OCI-LY3 (cell line): Measurements from ENCODE around the gene NCOA5.

Source experiments
- EZH2phosphoT487 ChIP-seq: fragments of 200-600 bp; shearing (Covaris generic); IDR thresholded peaks from 2 replicates; pipeline ENCODE4 v1.6.1; 2018; ENCODE audit warnings: antibody characterized with exemption, mixed run types, low read depth
- TF ChIP-seq, protein P1 (sequence below): fragments of 200-600, 300-600 bp; sonication (generic); IDR thresholded peaks from 2 replicates; pipeline ENCODE4 v1.5.1; 2014; ENCODE audit warnings: antibody characterized with exemption, low read length, low read depth

DNA sequence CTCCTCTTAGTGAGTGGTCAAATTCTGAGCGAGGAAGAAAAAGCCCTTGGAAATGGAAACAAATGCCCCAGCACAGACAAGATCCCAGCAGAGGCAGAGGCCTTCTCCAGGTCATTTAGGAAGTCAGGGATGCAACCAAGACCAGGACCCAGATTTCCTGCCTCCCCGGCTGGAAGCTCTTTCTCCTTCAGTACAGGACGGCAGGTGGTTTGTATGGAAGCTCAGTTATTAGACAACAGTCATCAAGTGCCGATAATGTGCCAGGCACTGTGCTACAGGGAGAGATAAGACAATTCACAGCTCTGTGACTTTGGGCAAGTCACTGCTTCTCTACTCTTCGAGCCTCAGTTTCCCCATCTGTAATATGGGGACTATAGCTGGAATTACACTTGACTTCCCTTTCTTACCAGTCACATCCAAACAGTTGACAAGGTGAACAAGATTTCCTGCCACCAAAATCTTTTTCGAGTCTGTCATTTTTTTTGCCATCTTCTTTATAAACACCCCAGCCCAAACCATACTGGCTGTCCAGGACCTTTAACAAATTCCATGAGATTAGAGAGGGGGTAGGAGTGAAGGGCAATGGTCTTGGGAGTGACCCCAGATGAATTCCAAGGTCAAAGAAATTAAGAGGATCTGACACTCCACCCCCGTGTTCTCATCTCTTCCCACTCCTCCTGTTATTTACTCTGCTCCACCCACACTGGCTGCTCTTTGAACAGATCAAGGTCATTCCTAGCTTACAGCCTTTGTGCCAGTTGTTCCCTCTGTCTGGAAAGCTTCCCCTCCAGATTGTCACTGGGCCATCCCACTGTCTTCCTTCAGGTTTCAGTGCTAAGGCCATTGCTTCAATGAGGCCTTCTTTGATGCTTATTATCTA lies 75.0 kb downstream of the NCOA5 start:
- TF ChIP-seq, protein P1, sequence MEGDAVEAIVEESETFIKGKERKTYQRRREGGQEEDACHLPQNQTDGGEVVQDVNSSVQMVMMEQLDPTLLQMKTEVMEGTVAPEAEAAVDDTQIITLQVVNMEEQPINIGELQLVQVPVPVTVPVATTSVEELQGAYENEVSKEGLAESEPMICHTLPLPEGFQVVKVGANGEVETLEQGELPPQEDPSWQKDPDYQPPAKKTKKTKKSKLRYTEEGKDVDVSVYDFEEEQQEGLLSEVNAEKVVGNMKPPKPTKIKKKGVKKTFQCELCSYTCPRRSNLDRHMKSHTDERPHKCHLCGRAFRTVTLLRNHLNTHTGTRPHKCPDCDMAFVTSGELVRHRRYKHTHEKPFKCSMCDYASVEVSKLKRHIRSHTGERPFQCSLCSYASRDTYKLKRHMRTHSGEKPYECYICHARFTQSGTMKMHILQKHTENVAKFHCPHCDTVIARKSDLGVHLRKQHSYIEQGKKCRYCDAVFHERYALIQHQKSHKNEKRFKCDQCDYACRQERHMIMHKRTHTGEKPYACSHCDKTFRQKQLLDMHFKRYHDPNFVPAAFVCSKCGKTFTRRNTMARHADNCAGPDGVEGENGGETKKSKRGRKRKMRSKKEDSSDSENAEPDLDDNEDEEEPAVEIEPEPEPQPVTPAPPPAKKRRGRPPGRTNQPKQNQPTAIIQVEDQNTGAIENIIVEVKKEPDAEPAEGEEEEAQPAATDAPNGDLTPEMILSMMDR: no peak
- TF ChIP-seq EZH2phosphoT487: no peak
